HG03460 (cell line): ENCODE results near the gene PLPP1.

Experiments
- ATAC-seq: cut with Tn5 transposase; IDR thresholded peaks from one replicate; pipeline ENCODE4 v1.9.1; 2021; ENCODE audit not compliant: unreplicated experiment

Gene PLPP1

GRCh38 chr5:55534436-55535198 is at the start of gene PLPP1:
TSS of gene PLPP1 (minus strand) at chr5:55534964. CDS start at chr5:55534629, 335 bp downstream.
- peak; percentile 73 for ATAC-seq

DNA sequence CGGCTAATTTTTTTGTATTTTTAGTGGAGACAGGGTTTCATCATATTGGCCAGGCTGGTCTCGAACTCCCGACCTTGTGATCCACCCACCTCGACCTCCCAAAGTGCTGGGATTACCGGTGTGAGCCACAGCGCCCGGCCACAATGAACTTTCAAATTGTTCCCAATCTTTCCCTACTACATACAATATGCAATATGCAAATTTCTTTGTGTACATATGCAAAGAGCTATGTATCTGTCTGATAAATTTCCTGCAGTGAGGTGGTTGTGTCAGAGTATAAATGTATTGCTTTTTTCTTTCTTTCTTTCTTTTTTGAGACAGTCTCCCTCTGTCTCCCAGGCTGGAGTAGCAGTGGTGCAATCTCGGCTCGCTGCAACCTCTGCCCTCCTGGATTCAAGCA is 48.8 kb upstream of the PLPP1 start:
- no peak for ATAC-seq

DNA sequence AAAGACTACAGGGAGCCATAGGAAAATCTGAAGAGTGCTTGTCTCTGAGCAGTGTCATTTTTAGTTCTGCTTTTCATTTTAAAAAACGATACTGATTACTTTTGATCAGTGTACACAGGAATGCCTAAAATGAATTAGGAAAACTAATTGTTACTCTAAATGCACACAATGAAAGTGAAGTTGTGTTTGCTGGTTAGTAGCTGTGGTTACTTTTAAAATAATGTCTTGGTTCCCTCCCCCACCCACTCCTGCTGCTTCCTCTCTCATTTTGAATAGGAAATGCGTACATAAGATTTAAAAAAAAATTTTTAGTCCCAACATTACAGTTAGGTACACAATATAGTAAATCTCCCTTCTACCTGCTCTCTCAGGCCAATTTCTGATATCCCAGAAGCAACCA is 47.5 kb upstream of the PLPP1 start:
- ATAC-seq = no peak

- ATAC-seq = no peak
Measured at GRCh38 chr5:55580042-55580441, 45.3 kb upstream of the PLPP1 start.

- ATAC-seq = no peak
Measured at GRCh38 chr5:55578771-55579170, 44.0 kb upstream of the PLPP1 start.

- ATAC-seq = no peak
Measured at GRCh38 chr5:55577353-55578060, 42.7 kb upstream of the PLPP1 start.

- no peak for ATAC-seq
Measured at GRCh38 chr5:55576661-55577060, 41.9 kb upstream of the PLPP1 start.

DNA sequence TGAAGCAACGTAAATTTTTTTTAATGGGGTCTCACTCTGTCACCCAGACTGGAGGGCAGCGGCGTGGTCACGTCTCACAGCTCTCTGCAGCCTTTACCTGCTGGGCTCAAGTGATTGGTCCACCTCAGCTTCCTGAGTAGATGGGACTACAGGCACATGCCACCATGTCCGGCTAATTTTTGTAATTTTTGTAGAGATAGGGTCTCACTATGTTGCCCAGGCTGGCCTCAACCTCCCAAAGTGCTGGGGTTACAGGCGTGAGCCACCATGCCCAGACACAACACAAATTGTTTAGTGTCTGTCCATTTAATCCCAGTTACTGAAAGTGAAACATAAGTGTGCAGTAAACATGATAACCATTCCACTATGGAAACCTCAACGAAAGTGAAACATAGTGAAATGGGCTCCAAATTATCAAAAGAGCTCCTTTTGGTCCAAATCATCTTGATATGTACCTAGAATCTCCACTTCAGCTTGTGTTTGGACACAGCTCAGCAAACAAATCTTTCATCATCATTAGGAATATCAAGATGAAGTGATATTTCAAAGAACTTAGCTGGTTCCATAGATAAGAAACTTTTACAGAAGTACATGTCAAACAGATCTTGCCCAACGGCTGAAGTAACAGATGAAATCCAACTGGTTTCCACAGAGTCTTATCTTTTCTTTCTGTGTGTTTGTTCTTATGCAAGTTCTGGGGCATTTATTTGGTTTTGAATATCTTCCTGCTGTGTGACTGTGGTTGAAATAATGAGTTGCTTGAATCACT is 41.2 kb upstream of the PLPP1 start:
- no peak for ATAC-seq

DNA sequence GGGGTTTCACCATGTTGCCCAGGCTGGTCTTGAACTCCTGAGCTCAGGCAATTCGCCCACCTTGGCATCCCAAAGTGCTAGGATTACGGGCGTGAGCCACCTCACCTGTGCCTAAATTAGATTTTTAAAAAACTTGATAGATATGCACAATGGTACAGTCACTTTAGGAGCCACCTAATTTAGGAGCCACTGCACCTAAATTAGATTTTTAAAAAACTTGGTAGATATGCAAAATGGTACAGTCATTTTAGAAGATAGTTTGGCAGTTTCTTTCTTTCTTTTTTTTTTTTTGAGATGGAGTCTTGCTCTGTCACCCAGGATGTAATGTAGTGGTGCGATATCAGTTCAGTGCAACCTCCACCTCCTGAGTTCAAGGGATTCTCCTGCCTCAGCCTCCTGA is 37.8 kb upstream of the PLPP1 start:
- no peak for ATAC-seq

DNA sequence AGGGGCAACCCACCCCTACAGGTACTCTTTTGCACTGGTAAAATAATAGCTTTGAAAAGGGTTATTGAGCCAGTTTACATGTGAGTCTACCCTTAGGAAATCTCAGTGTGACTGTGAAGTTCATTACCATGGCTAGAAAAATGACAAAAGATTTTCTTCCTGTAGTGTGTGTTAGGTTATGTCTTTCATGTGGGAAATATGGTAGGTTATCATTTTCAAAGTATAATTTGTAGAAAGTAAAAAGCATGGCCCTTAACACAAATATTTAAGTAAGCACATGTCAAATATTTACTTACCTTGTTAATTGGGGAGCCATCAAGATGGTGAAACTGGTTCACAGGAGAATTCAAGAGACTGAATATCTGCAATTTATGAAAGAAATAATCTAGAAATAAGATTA is 37.3 kb upstream of the PLPP1 start:
- no peak for ATAC-seq

DNA sequence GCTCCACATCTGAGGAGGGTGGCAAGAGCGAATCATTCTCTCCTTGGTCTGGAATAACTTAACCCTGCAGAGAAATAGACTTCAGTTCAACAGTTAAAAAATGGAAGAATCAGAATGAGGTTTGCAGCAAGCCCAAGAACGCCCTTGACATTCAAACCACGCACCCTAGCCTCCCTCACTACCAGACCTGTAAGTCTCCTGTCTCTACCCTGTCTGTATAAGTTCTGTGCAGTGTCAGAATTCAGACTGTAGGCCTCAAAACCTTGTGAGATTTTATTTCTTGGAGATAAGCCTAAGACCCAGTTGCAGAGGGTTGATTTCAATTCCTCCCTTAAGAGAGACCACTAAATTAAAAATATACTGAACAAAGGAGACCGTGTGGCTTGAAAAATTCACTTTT is 35.8 kb upstream of the PLPP1 start:
- no peak for ATAC-seq

DNA sequence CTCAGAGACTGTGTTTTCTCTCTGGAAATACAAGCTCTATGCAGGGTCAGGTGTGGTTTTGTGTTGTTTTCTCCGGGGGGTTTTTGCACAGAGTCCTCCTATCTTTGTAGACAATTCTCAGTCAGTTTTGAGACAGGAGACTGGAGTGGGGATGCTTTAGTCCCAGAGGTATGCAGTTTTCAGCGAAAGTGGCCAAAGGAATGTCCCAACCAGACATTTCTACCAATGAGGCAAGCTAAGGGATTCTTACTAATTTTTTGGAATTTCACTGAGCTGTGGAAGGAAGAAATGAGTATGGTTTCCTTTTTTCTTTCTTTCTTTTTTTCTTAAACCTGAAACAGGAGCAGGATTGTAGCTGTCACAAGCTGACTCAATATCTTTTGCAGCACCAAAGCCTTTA is 35.3 kb upstream of the PLPP1 start:
- no peak for ATAC-seq

DNA sequence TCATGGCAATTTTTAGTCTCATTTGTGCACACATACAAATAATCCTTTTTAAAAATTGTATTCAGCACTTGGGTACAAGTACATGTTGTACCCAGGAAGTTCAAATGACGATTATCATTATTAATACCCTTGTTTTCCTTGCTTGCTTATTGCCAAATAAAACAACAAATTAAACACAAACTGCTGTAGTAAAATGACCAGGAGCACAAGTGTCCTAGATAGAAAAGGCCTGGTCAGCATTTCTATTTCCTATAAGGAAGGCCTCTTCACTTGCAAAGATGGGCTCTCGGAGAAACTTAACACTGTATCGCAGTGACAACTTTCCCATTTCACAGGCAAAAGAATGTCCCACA is 34.7 kb upstream of the PLPP1 start:
- ATAC-seq = no peak

- ATAC-seq = no peak
Measured at GRCh38 chr5:55568654-55569512, 34.1 kb upstream of the PLPP1 start.

DNA sequence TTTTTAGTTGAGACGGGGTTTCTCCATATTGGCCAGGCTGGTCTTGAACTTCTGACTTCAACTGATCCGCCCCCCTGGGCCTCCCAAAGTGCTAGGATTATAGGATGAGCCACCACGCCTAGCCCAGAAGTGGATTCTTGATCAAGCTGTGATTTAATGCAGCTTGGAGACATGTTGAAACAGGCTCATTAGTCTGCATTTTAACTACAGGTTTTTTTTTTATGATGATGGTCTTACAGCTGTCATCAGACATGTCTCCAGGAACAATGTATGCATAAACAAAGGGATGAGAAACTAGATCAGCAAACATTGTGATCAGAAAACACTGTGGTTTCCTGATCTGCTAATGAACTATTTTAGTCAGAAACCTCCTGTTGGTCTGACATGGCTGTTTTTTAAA is 30.0 kb upstream of the PLPP1 start:
- no peak for ATAC-seq

GRCh38 chr5:55558484-55558883 is 23.7 kb upstream of the PLPP1 start:
- no peak for ATAC-seq

- no peak for ATAC-seq
Measured at GRCh38 chr5:55557123-55557522, 22.4 kb upstream of the PLPP1 start.

- no peak for ATAC-seq
Measured at GRCh38 chr5:55554585-55555202, 19.9 kb upstream of the PLPP1 start.

- no peak for ATAC-seq
Measured at GRCh38 chr5:55551904-55552303, 17.1 kb upstream of the PLPP1 start.

GRCh38 chr5:55551358-55551757 is 16.6 kb upstream of the PLPP1 start:
- no peak for ATAC-seq

DNA sequence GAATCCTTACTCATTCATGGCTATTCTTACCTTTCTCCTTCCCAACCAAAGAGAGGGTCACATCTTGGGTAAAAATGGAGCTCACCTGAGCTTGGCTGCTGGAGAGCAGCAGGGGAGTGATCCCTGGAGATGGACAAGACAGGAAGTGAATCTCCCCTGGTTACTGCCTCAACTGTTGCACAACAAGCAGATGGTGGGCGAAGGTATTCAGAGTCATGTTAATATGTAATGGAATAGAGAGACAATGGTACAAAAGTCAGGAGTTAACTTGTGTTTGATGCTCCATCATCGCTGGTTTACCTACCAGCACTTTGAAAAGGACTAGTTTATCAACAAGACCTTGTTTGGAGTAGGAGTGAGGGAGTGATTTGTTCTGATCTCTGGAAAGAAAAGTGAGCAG is 13.0 kb upstream of the PLPP1 start:
- no peak for ATAC-seq
